Activated CD8-positive, alpha-beta T cell treated with anti-CD3 and anti-CD28 coated beads for 36 hours (primary cell): ENCODE measurements around the gene DKK3. TPM values are rescaled to one million over a fixed set of nuclear protein-coding genes. Genes with fewer than 3 reads are reported as not detected.

Source experiments
- ATAC-seq: fragments of 200-7000 bp; cut with Tn5 transposase; one replicate; pipeline ENCODE4 v1.10.0; 2021; ENCODE audit warnings: mild to moderate bottlenecking, moderate library complexity
- CTCF ChIA-PET: fragments of 350-600 bp; sonication (Branson Sonifier 250); formaldehyde crosslinking; loops from one replicate; lab custom pipeline; 2021; ENCODE audit warnings: antibody characterized with exemption; lab: Charles Lee
- POLR2A ChIA-PET: fragments of 350-600 bp; sonication (Branson Sonifier 250); formaldehyde crosslinking; loops from one replicate; lab custom pipeline; 2021; ENCODE audit warnings: antibody characterized with exemption; lab: Charles Lee
- DNase-seq: peaks from one replicate; pipeline ENCODE4 v3.0.0-alpha.2; 2020
- H3K27ac Mint-ChIP-seq: one replicate; pipeline ENCODE4 v1.8.0; 2021; ENCODE audit warnings: mild to moderate bottlenecking, mixed read lengths
- H3K27me3 Mint-ChIP-seq: one replicate; pipeline ENCODE4 v1.8.0; 2021; ENCODE audit warnings: mixed read lengths
- H3K36me3 Mint-ChIP-seq: one replicate; pipeline ENCODE4 v1.8.0; 2021; ENCODE audit warnings: low read depth, mixed read lengths
- H3K4me1 Mint-ChIP-seq: one replicate; pipeline ENCODE4 v1.8.0; 2021; ENCODE audit warnings: low read depth, mixed read lengths
- H3K4me3 Mint-ChIP-seq: one replicate; pipeline ENCODE4 v1.8.0; 2021; ENCODE audit warnings: mild to moderate bottlenecking, moderate library complexity, mixed read lengths
- H3K9me3 Mint-ChIP-seq: one replicate; pipeline ENCODE4 v1.8.0; 2021; ENCODE audit warnings: mixed read lengths
- CTCF ChIP-seq: fragments of 200-600 bp; IDR thresholded peaks from one replicate; pipeline ENCODE4 v1.8.0; 2022; ENCODE audit warnings: antibody characterized with exemption, mild to moderate bottlenecking
- intact Hi-C: fragments of 100-400 bp; cut with micrococcal nuclease; formaldehyde crosslinking; loops from one replicate; pipeline ENCODE4 v1.10.0; 2022
- total RNA-seq, 2 experiments: library from RNA; stranded (reverse); gene quantifications; one replicate each; pipeline ENCODE4 v1.2.3, GENCODE V29; 2021

Gene DKK3
- total RNA-seq, 2 experiments from 2014 or later = not detected

GRCh38 chr11:11980841-11981308 lies 27.6 kb downstream of the DKK3 start:
- CTCF ChIA-PET = interaction anchor here (1.0 to 2.0 kb wide), 4 partner anchors 9 to 302 kb away, joined by 3 to 5 read pairs (median 3); no protein-coding TSS in a partner anchor
- Mint-ChIP-seq H3K9me3 (no peaks in the 10 kb centered on the region), H3K36me3 (no peaks in the 10 kb centered on the region), H3K27me3 (no peaks in the 10 kb centered on the region), H3K4me1 (no peaks in the 10 kb centered on the region), H3K27ac (no peak overlapping the region), H3K4me3 (no peak overlapping the region)
- no peak for TF ChIP-seq CTCF
- intact Hi-C loops = no loop called here
- no peak for DNase-seq
- POLR2A ChIA-PET = interaction anchor here (0.8 kb wide), 1 partner anchor 25 kb away, joined by 3 read pairs; no protein-coding TSS in a partner anchor
- ATAC-seq = no peak

DNA sequence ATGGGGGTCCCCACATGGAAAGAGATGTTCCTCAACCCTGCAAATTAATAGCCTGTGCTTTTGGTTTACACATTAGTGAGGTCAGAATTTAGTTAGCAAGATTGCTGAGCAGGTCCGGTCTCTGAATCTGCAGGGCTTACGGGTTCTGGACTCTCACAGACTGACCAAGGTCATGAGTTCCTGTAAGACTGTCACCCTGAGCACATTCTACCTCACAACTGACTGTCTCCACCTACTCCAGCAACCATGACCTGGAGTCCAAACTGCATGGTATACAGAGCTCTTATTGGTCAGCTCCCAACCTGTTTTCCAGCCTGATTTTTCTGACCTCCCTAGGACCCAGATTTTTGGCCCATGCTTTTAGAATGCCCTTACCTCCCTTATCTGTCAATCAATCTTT lies 28.2 kb downstream of the DKK3 start:
- ChIA-PET POLR2A (no interaction called here), CTCF (interaction anchor here (1.0 to 2.2 kb wide), 4 partner anchors 13 to 302 kb away, joined by 3 to 8 read pairs (median 4); no protein-coding TSS in a partner anchor)
- no peak for ATAC-seq
- no peaks in the 10 kb centered on the region for H3K36me3 Mint-ChIP-seq
- no peaks in the 10 kb centered on the region for H3K27me3 Mint-ChIP-seq
- no peak for DNase-seq
- H3K4me3 Mint-ChIP-seq = no peak overlapping the region
- no peak for TF ChIP-seq CTCF
- no peaks in the 10 kb centered on the region for H3K4me1 Mint-ChIP-seq
- no peaks in the 10 kb centered on the region for H3K9me3 Mint-ChIP-seq
- no peak overlapping the region for H3K27ac Mint-ChIP-seq
- intact Hi-C loops = no loop called here

DNA sequence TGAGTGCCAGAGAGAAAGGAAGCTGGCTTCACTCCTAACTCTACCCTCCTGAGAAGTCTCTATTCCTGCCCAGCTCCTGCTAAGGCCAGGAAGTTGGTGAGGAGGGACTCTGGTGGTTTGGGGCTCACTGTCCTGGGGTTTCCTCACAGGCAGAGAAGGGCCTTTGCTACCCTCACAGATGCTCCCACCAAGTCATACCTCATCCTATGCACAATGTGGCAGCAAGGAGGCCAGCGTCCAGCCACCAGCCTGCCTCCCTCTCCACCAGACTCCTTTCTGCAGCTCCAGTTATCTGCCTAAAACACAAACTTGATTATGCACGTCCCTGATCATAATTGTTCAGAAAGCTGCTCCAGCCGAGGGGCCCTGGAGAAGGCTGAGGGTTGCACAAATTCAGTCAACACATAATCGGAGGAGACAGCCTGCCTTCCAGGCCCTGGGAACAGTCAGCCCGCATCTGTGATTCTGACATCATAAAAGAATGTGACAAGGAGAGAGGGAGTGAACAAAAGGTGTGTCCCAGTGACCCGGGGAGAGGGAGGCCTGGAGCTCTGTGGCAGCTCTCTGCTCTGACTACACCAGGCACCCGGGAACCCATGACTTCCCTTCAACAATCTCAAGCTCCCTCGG lies 28.8 kb downstream of the DKK3 start:
- Mint-ChIP-seq H3K36me3 (no peaks in the 10 kb centered on the region), H3K9me3 (no peaks in the 10 kb centered on the region), H3K4me1 (peaks cover 4% of the 10 kb centered on the region), H3K27ac (no peak overlapping the region), H3K27me3 (no peaks in the 10 kb centered on the region), H3K4me3 (no peak overlapping the region)
- no peak for TF ChIP-seq CTCF
- no peak for ATAC-seq
- intact Hi-C loops = no loop called here
- CTCF ChIA-PET = interaction anchor here (0.9 to 3.9 kb wide), 6 partner anchors 13 to 302 kb away, joined by 3 to 22 read pairs (median 4); no protein-coding TSS in a partner anchor
- DNase-seq = no peak
- POLR2A ChIA-PET = no interaction called here

GRCh38 chr11:11978792-11979487 lies 29.5 kb downstream of the DKK3 start:
- intact Hi-C loops = no loop called here
- TF ChIP-seq CTCF = no peak
- Mint-ChIP-seq H3K27ac (no peak overlapping the region), H3K36me3 (no peaks in the 10 kb centered on the region), H3K4me1 (peaks cover 4% of the 10 kb centered on the region), H3K9me3 (no peaks in the 10 kb centered on the region), H3K27me3 (no peaks in the 10 kb centered on the region), H3K4me3 (no peak overlapping the region)
- ChIA-PET CTCF (interaction anchor here (0.6 to 3.9 kb wide), 7 partner anchors 13 to 303 kb away, joined by 3 to 22 read pairs (median 4); no protein-coding TSS in a partner anchor), POLR2A (no interaction called here)
- ATAC-seq (no peak), DNase-seq (no peak)
